ENCODE data around the gene RGS18.
"Not testable (repeated sequence)": the region's sequence is repeated elsewhere in the genome, so short reads cannot be mapped to it uniquely, and the experiment has no call there.

The RGS18 gene

DNA sequence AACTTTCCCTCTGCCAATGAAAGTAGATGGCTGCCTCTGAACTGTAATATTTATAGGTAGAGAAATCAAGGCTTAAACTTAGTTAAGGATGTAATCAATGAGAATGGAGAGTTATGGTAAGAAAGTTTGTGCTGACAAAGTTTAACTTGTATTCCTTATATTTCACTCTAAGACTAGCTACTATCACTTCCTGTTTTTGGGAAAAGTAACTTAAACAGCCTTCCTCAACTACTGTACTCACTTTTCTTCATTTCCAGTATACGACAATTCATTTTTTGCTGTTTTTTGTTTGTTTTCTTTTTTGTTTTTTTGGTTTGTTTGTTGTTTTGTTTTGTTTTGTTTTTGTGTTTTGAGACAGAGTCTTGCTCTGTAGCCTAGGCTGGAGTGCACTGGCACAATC lies 3.7 kb downstream of the RGS18 start:
- Histone ChIP-seq H3K4me1 (ENCODE audit: control insufficient read depth in 2 of 2, insufficient read depth in 2 of 2, low read length in 2 of 2) (no peaks in the 10 kb centered on the region), H3K36me3 (ENCODE audit: control insufficient read depth in 2 of 2, insufficient read depth in 2 of 2, low read length in 2 of 2) (no peaks in the 10 kb centered on the region), H3K4me3 (ENCODE audit: low read length in 2 of 2) (no peak overlapping the region), H3K27ac (ENCODE audit: low read depth in 2 of 2, low read length in 2 of 2) (no peak overlapping the region), H3K9me3 (ENCODE audit: control insufficient read depth in 2 of 2, low read length in 2 of 2) (no peaks in the 10 kb centered on the region), H3K9ac (ENCODE audit: low read depth in 1 of 2, low read length in 2 of 2) (no peak overlapping the region), H3K27me3 (ENCODE audit: control insufficient read depth in 2 of 2, insufficient read depth in 2 of 2, low read length in 2 of 2) (no peaks in the 10 kb centered on the region)

DNA sequence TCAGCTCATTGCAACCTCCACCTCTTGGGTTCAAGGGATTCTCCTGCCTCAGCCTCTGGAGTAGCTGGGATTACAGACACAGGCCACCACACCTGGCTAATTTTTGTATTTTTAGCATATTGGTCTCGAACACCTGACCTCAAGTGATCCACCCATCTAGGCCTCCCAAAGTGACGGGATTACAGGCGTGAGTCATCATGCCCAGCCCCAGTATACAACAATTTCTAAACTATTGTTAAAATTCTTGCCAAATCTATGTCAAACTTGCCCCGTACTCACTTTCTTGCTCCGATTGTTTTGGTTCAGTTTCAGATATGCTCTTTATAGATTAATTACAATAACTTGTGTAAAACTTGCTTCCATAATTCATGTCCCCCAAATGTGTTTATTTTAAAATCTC lies 4.1 kb downstream of the RGS18 start:
- Histone ChIP-seq H3K27me3 (ENCODE audit: control insufficient read depth in 2 of 2, insufficient read depth in 2 of 2, low read length in 2 of 2) (no peaks in the 10 kb centered on the region), H3K36me3 (ENCODE audit: control insufficient read depth in 2 of 2, insufficient read depth in 2 of 2, low read length in 2 of 2) (no peaks in the 10 kb centered on the region), H3K4me1 (ENCODE audit: control insufficient read depth in 2 of 2, insufficient read depth in 2 of 2, low read length in 2 of 2) (no peaks in the 10 kb centered on the region), H3K4me3 (ENCODE audit: low read length in 2 of 2) (no peak overlapping the region), H3K27ac (ENCODE audit: low read depth in 2 of 2, low read length in 2 of 2) (no peak overlapping the region), H3K9me3 (ENCODE audit: control insufficient read depth in 2 of 2, low read length in 2 of 2) (no peaks in the 10 kb centered on the region), H3K9ac (ENCODE audit: low read depth in 1 of 2, low read length in 2 of 2) (no peak overlapping the region)

DNA sequence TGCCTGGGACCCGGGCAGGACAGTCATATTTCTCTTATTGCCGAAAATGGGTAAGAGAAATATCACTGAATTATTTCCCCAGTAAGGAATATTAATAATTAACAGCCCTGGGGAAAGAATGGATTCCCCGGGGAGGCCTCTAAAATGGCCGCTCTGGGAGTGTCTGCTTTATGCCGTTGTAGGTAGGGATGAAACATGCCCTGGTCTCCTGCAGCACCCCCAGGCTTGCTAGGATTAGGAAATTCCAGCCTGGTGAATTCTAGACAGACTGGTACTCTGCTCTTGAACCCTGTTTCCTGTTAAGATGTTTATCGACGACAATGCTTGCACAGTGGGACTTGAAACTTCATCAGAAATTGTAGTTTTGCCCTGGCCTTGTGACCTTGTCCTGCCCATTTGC lies 6.7 kb downstream of the RGS18 start:
- H3K4me3 ChIP-seq (ENCODE audit: low read length in 2 of 2); H3K36me3 ChIP-seq (ENCODE audit: control insufficient read depth in 2 of 2, insufficient read depth in 2 of 2, low read length in 2 of 2); H3K27ac ChIP-seq (ENCODE audit: low read depth in 2 of 2, low read length in 2 of 2); H3K27me3 ChIP-seq (ENCODE audit: control insufficient read depth in 2 of 2, insufficient read depth in 2 of 2, low read length in 2 of 2); H3K9me3 ChIP-seq (ENCODE audit: control insufficient read depth in 2 of 2, low read length in 2 of 2); H3K9ac ChIP-seq (ENCODE audit: low read depth in 1 of 2, low read length in 2 of 2); H3K4me1 ChIP-seq (ENCODE audit: control insufficient read depth in 2 of 2, insufficient read depth in 2 of 2, low read length in 2 of 2): not testable (repeated sequence)

DNA sequence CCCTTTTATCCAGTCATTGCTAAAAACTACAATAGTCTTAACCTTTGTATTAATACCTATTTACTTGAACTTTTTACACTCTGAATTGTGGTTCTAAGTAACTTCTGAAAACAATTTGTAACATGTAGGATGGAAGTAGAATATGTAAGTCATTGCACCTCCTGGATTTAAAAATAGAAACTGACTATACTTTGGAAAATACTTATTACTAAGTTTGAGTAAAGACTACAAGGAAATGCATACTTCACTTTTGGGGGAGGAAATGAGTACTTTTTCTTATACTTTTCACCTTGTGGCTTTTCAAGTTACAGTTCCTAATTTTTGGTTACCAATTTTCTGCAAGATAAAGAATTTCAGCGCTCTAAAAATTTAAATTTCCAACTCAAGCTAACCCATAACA lies 8.7 kb downstream of the RGS18 start:
- no peak overlapping the region for H3K27ac ChIP-seq (ENCODE audit: low read depth in 2 of 2, low read length in 2 of 2)
- H3K9ac ChIP-seq (ENCODE audit: low read depth in 1 of 2, low read length in 2 of 2): no peak overlapping the region
- H3K4me3 ChIP-seq (ENCODE audit: low read length in 2 of 2): no peak overlapping the region
- H3K4me1 ChIP-seq (ENCODE audit: control insufficient read depth in 2 of 2, insufficient read depth in 2 of 2, low read length in 2 of 2): no peaks in the 10 kb centered on the region
- no peaks in the 10 kb centered on the region for H3K27me3 ChIP-seq (ENCODE audit: control insufficient read depth in 2 of 2, insufficient read depth in 2 of 2, low read length in 2 of 2)
- no peaks in the 10 kb centered on the region for H3K9me3 ChIP-seq (ENCODE audit: control insufficient read depth in 2 of 2, low read length in 2 of 2)
- no peaks in the 10 kb centered on the region for H3K36me3 ChIP-seq (ENCODE audit: control insufficient read depth in 2 of 2, insufficient read depth in 2 of 2, low read length in 2 of 2)

DNA sequence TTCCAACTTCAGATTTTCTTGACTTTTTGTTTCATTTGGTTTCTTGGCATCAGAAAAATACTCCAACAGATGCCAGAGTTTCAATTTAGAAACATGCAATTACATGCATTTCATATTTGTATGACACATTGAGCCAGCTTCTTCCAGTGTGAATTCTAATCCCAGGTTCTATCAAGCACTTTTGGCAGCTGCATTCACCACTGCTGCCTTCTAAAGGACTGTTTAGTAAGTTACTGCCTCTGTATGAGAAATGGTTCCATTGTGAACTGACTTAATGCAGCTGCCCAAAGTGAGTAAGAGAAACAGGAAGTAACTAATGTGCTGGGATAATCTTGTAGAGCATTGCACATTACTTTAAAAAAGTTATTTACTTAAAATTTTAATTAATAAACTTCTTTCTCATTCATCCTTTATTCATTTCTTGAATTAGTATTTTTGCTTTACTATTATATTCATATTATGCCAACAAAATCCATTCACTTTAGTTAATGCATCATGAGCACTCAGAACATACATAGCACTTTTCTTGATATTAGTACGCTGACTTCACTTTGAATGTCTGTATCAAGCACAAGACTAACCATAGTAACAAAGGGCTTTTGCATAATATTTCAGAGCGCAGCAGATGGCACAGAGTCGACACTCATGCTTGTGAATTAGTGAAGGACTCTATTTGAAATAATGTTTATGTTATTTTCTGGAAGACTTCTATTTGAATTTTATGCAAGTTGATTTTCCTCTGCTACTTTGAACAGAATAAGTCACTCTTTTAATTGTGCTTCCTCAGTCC lies 9.8 kb downstream of the RGS18 start:
- Histone ChIP-seq H3K36me3 (ENCODE audit: control insufficient read depth in 2 of 2, insufficient read depth in 2 of 2, low read length in 2 of 2) (no peaks in the 10 kb centered on the region), H3K4me3 (ENCODE audit: low read length in 2 of 2) (no peak overlapping the region), H3K4me1 (ENCODE audit: control insufficient read depth in 2 of 2, insufficient read depth in 2 of 2, low read length in 2 of 2) (no peaks in the 10 kb centered on the region), H3K27me3 (ENCODE audit: control insufficient read depth in 2 of 2, insufficient read depth in 2 of 2, low read length in 2 of 2) (no peaks in the 10 kb centered on the region), H3K9ac (ENCODE audit: low read depth in 1 of 2, low read length in 2 of 2) (no peak overlapping the region), H3K27ac (ENCODE audit: low read depth in 2 of 2, low read length in 2 of 2) (no peak overlapping the region), H3K9me3 (ENCODE audit: control insufficient read depth in 2 of 2, low read length in 2 of 2) (no peaks in the 10 kb centered on the region)

DNA sequence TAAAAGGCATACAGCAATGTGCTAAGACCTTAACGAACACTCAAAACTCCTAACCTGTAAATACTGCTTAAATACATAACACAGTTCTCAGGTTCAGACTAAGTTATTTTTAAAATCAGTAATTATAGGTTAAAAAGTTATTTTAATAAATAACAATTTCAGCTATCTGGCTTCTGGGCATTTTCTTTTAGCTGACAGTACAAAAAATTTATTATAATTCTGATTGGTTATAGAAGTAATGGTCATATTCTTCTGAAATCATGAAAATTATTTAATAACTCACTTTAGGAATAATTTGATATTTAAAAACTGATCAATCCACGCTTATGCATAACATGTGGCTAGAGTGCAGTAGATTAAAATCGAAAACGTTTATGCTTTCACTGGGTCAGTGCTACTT lies 10.7 kb downstream of the RGS18 start:
- H3K9ac ChIP-seq (ENCODE audit: low read depth in 1 of 2, low read length in 2 of 2): no peak overlapping the region
- H3K27ac ChIP-seq (ENCODE audit: low read depth in 2 of 2, low read length in 2 of 2): no peak overlapping the region
- H3K4me1 ChIP-seq (ENCODE audit: control insufficient read depth in 2 of 2, insufficient read depth in 2 of 2, low read length in 2 of 2): no peaks in the 10 kb centered on the region
- H3K4me3 ChIP-seq (ENCODE audit: low read length in 2 of 2): no peak overlapping the region
- H3K36me3 ChIP-seq (ENCODE audit: control insufficient read depth in 2 of 2, insufficient read depth in 2 of 2, low read length in 2 of 2): no peaks in the 10 kb centered on the region
- no peaks in the 10 kb centered on the region for H3K27me3 ChIP-seq (ENCODE audit: control insufficient read depth in 2 of 2, insufficient read depth in 2 of 2, low read length in 2 of 2)
- H3K9me3 ChIP-seq (ENCODE audit: control insufficient read depth in 2 of 2, low read length in 2 of 2): no peaks in the 10 kb centered on the region

DNA sequence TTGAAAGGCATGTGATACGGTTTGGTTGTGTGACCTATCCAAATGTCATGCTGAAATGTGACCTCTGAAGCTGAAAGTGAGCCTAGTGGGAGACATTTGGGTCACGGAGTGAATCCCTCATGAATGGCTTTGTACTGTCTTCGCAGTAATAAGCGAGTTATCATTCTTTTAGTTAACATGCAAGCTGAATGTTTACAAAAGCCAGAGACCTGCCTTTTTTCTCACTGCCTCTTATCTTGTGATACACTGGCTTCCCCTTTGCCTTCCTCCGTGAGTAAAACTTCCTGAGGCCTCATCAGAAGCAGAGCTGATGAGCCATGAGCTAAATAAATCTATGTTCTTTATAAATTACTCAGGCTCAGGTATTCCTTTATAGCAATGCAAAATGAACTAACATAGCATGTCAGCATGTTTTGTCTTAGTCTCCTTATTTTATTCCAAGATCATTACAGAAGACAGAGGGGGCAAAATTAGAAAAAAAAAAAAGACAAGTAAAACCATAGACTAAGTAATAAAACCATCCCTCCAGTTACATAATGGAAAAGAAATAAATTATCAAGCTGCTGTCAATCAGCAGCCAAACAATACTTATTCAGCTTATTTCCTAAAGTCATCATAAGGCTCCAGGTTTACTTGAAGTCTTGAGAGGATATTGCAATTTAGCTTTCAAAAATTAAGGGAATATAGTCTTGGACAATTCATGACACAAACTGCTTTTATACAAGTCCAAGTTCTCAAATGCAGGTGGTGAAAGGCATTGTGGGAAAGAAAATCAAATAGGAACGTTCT lies 12.1 kb downstream of the RGS18 start:
- H3K27me3 ChIP-seq (ENCODE audit: control insufficient read depth in 2 of 2, insufficient read depth in 2 of 2, low read length in 2 of 2): no peaks in the 10 kb centered on the region
- no peaks in the 10 kb centered on the region for H3K9me3 ChIP-seq (ENCODE audit: control insufficient read depth in 2 of 2, low read length in 2 of 2)
- H3K9ac ChIP-seq (ENCODE audit: low read depth in 1 of 2, low read length in 2 of 2): no peak overlapping the region
- no peaks in the 10 kb centered on the region for H3K36me3 ChIP-seq (ENCODE audit: control insufficient read depth in 2 of 2, insufficient read depth in 2 of 2, low read length in 2 of 2)
- no peaks in the 10 kb centered on the region for H3K4me1 ChIP-seq (ENCODE audit: control insufficient read depth in 2 of 2, insufficient read depth in 2 of 2, low read length in 2 of 2)
- no peak overlapping the region for H3K27ac ChIP-seq (ENCODE audit: low read depth in 2 of 2, low read length in 2 of 2)
- H3K4me3 ChIP-seq (ENCODE audit: low read length in 2 of 2): no peak overlapping the region

DNA sequence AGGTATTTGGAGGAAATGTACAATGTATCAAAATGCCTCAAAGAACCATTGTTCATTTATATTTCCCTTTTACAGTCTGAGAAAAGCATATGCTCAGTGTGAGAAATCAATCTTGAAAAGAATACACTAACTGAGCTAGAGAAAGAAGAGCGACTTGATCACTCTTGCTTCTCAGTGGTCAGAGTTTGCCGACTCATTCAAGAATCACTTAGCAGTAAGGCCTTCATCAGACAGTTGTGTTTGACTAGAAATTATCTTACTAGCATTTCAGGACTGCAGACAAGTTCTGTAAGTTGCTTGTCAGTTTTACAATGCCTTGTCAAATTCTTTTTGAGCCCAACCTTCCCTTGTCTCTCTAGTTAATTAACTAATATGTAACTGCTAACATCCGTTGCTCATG lies 12.9 kb downstream of the RGS18 start:
- no peaks in the 10 kb centered on the region for H3K36me3 ChIP-seq (ENCODE audit: control insufficient read depth in 2 of 2, insufficient read depth in 2 of 2, low read length in 2 of 2)
- no peaks in the 10 kb centered on the region for H3K9me3 ChIP-seq (ENCODE audit: control insufficient read depth in 2 of 2, low read length in 2 of 2)
- H3K4me1 ChIP-seq (ENCODE audit: control insufficient read depth in 2 of 2, insufficient read depth in 2 of 2, low read length in 2 of 2): no peaks in the 10 kb centered on the region
- H3K27me3 ChIP-seq (ENCODE audit: control insufficient read depth in 2 of 2, insufficient read depth in 2 of 2, low read length in 2 of 2): no peaks in the 10 kb centered on the region
- no peak overlapping the region for H3K27ac ChIP-seq (ENCODE audit: low read depth in 2 of 2, low read length in 2 of 2)
- no peak overlapping the region for H3K4me3 ChIP-seq (ENCODE audit: low read length in 2 of 2)
- H3K9ac ChIP-seq (ENCODE audit: low read depth in 1 of 2, low read length in 2 of 2): no peak overlapping the region

DNA sequence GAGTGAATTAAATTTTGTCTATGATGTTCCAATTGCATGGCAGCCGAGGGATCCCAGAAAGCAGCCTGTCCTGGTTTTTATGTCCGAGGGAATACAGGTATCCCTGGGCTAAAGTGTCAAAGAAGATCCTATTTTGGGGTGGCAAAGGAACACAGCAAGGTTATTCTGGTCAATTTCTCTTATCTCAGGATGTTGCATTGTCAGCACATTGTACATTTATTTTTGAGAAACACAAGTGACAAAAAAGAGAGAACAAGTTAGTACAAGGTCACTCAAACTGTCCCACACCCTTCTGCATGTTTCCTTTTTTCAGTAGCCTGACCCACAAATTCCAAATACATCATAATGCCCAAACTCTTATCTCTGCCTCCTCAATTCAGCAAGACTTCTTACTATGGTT lies 17.7 kb downstream of the RGS18 start:
- Histone ChIP-seq H3K4me3 (ENCODE audit: low read length in 2 of 2) (no peak overlapping the region), H3K9ac (ENCODE audit: low read depth in 1 of 2, low read length in 2 of 2) (no peak overlapping the region), H3K36me3 (ENCODE audit: control insufficient read depth in 2 of 2, insufficient read depth in 2 of 2, low read length in 2 of 2) (no peaks in the 10 kb centered on the region), H3K4me1 (ENCODE audit: control insufficient read depth in 2 of 2, insufficient read depth in 2 of 2, low read length in 2 of 2) (no peaks in the 10 kb centered on the region), H3K27me3 (ENCODE audit: control insufficient read depth in 2 of 2, insufficient read depth in 2 of 2, low read length in 2 of 2) (no peaks in the 10 kb centered on the region), H3K9me3 (ENCODE audit: control insufficient read depth in 2 of 2, low read length in 2 of 2) (no peaks in the 10 kb centered on the region), H3K27ac (ENCODE audit: low read depth in 2 of 2, low read length in 2 of 2) (no peak overlapping the region)

DNA sequence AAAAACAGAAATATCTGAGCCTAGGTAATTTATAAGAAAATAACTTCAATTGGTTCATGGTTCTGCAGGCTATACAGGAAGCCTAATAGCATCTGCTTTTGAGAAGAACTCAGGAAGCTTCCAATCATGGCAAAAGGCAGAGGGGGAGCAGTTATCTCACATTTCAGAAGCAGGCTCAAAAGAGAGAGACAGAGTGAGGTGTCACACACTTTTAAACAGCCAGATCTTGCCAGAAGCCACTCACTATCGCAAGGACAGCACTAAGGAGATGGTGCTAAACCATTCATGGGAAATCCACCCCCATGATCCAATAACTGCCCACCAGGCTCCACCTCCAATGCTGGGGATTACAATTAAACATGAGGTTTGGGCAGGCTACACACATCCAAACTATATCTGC lies 25.5 kb downstream of the RGS18 start:
- no peak overlapping the region for H3K4me3 ChIP-seq (ENCODE audit: low read length in 2 of 2)
- H3K36me3 ChIP-seq (ENCODE audit: control insufficient read depth in 2 of 2, insufficient read depth in 2 of 2, low read length in 2 of 2): no peaks in the 10 kb centered on the region
- H3K27ac ChIP-seq (ENCODE audit: low read depth in 2 of 2, low read length in 2 of 2): no peak overlapping the region
- H3K4me1 ChIP-seq (ENCODE audit: control insufficient read depth in 2 of 2, insufficient read depth in 2 of 2, low read length in 2 of 2): no peaks in the 10 kb centered on the region
- H3K9ac ChIP-seq (ENCODE audit: low read depth in 1 of 2, low read length in 2 of 2): no peak overlapping the region
- no peaks in the 10 kb centered on the region for H3K27me3 ChIP-seq (ENCODE audit: control insufficient read depth in 2 of 2, insufficient read depth in 2 of 2, low read length in 2 of 2)
- no peaks in the 10 kb centered on the region for H3K9me3 ChIP-seq (ENCODE audit: control insufficient read depth in 2 of 2, low read length in 2 of 2)
